H1 (cell line): ENCODE measurements around the gene TRAF5. TPM values are rescaled to one million over a fixed set of nuclear protein-coding genes. Genes with fewer than 3 reads are reported as not detected.

ENCODE experiments used
- CTCF ChIA-PET: fragments of 300-600 bp; sonication (Branson Sonifier 250); formaldehyde crosslinking; loops from one replicate; lab custom pipeline; 2021; ENCODE audit not compliant: partially characterized antibody; lab: Charles Lee
- POLR2A ChIA-PET: fragments of 300-600 bp; sonication (Branson Sonifier 250); formaldehyde crosslinking; loops from one replicate; lab custom pipeline; 2021; ENCODE audit warnings: inconsistent platforms; ENCODE audit not compliant: partially characterized antibody; lab: Charles Lee
- DNase-seq, 2 experiments: peaks; one replicate each; pipeline versions ENCODE4 v3.0.0 to v3.0.0-alpha.2; 2010 to 2022; ENCODE audit warnings: low spot score in 2 of 2, low read depth in 1 of 2, mixed read lengths in 1 of 2
- FAIRE-seq: peaks from 2 replicates; lab custom pipeline; 2011; peaks lifted over from hg19 to GRCh38; lab: Jason Lieb, UNC
- H2AFZ ChIP-seq: 2 replicates; pipeline ENCODE4 v1.8.1; 2012; ENCODE audit warnings: low read length, inconsistent platforms
- H2AK5ac ChIP-seq: 2 replicates; pipeline ENCODE4 v1.6.1; 2013; ENCODE audit warnings: low read depth, low read length
- H2BK120ac ChIP-seq: replicated peaks from 2 replicates; pipeline ENCODE3; 2013; ENCODE audit warnings: low read depth, low read length, inconsistent platforms
- H2BK12ac ChIP-seq: 2 replicates; pipeline ENCODE4 v1.6.1; 2013; ENCODE audit warnings: low read depth, low read length
- H2BK15ac ChIP-seq: 2 replicates; pipeline ENCODE4 v1.6.1; 2013; ENCODE audit warnings: low read length
- H2BK20ac ChIP-seq: 2 replicates; pipeline ENCODE4 v1.6.1; 2013; ENCODE audit warnings: low read length
- H2BK5ac ChIP-seq: 2 replicates; pipeline ENCODE4 v1.6.1; 2013; ENCODE audit warnings: low read depth, low read length
- H3K14ac ChIP-seq: 2 replicates; pipeline ENCODE4 v1.6.1; 2013; ENCODE audit warnings: inconsistent platforms; ENCODE audit not compliant: insufficient read length
- H3K18ac ChIP-seq: 2 replicates; pipeline ENCODE4 v1.6.1; 2013; ENCODE audit warnings: low read length; ENCODE audit errors: extremely low read depth
- H3K23ac ChIP-seq: 2 replicates; pipeline ENCODE4 v1.6.1; 2013; ENCODE audit warnings: inconsistent platforms; ENCODE audit not compliant: insufficient read length
- H3K23me2 ChIP-seq: 2 replicates; pipeline ENCODE4 v1.6.1; 2013; ENCODE audit warnings: low read depth, low read length
- H3K27ac ChIP-seq: 2 replicates; pipeline ENCODE4 v1.6.1; 2011; ENCODE audit warnings: low read depth, low read length, inconsistent platforms
- H3K27me3 ChIP-seq, 4 experiments: replicated peaks in 1 of 4; 1 replicate in 1 of 4; 2 replicates in 3 of 4; pipeline versions ENCODE4 v1.6.1 to v1.8.1; 2011 to 2013; ENCODE audit warnings: low read length in 3 of 4, mild to moderate bottlenecking in 3 of 4, inconsistent platforms in 2 of 4, mixed read lengths in 2 of 4, moderate library complexity in 1 of 4; ENCODE audit not compliant: control insufficient read depth in 3 of 4, insufficient read depth in 3 of 4; ENCODE audit errors: extremely low read depth in 1 of 4
- H3K36me3 ChIP-seq, 4 experiments: 2 replicates each; pipeline versions ENCODE4 v1.6.1 to v1.8.1; 2011 to 2013; ENCODE audit warnings: mild to moderate bottlenecking in 4 of 4, low read length in 3 of 4, moderate library complexity in 2 of 4, control low read depth in 1 of 4, inconsistent platforms in 1 of 4; ENCODE audit not compliant: insufficient read depth in 4 of 4, control insufficient read depth in 2 of 4
- H3K4ac ChIP-seq: replicated peaks from 2 replicates; pipeline ENCODE3; 2013; ENCODE audit warnings: low read length, low read depth, mixed read lengths, inconsistent platforms; ENCODE audit not compliant: insufficient read length
- H3K4me1 ChIP-seq, 4 experiments: replicated peaks in 1 of 4; 1 replicate in 1 of 4; 2 replicates in 3 of 4; pipeline versions ENCODE4 v1.6.1 to v1.8.1; 2011 to 2013; ENCODE audit warnings: low read length in 3 of 4, inconsistent platforms in 2 of 4, mixed read lengths in 1 of 4; ENCODE audit not compliant: insufficient read depth in 4 of 4, control insufficient read depth in 3 of 4
- H3K4me2 ChIP-seq, 2 experiments: 2 replicates each; pipeline versions ENCODE4 v1.6.1 to v1.8.1; 2011 to 2013; ENCODE audit warnings: low read depth in 2 of 2, low read length in 2 of 2, control low read depth in 1 of 2, inconsistent platforms in 1 of 2, mild to moderate bottlenecking in 1 of 2; ENCODE audit not compliant: insufficient read depth in 1 of 2
- H3K4me3 ChIP-seq, 4 experiments: fragments of 200-600, 300-600 bp in 1 of 4; sonication (generic), shearing (Covaris generic), sonication (Bioruptor Twin) in 1 of 4; 2 replicates each; pipeline versions ENCODE4 v1.5.1 to v1.8.1; 2011 to 2016; ENCODE audit warnings: low read length in 4 of 4, low read depth in 3 of 4, control low read depth in 2 of 4, inconsistent platforms in 2 of 4, mild to moderate bottlenecking in 2 of 4, mixed read lengths in 1 of 4, moderate library complexity in 1 of 4; ENCODE audit not compliant: insufficient read depth in 2 of 4; ENCODE audit errors: extremely low read depth in 1 of 4
- H3K56ac ChIP-seq: replicated peaks from 2 replicates; pipeline ENCODE3; 2013; ENCODE audit warnings: low read depth, mild to moderate bottlenecking, mixed read lengths, low read length, inconsistent platforms; ENCODE audit not compliant: insufficient read length
- H3K79me1 ChIP-seq: 2 replicates; pipeline ENCODE4 v1.6.1; 2013; ENCODE audit warnings: low read depth, low read length, control low read depth
- H3K79me2 ChIP-seq, 2 experiments: 2 replicates each; pipeline versions ENCODE4 v1.6.1 to v1.8.1; 2012 to 2013; ENCODE audit warnings: low read length in 2 of 2, mild to moderate bottlenecking in 2 of 2, inconsistent platforms in 1 of 2; ENCODE audit not compliant: insufficient read depth in 2 of 2, control insufficient read depth in 1 of 2
- H3K9ac ChIP-seq, 4 experiments: replicated peaks in 1 of 4; 1 replicate in 1 of 4; 2 replicates in 3 of 4; pipeline versions ENCODE4 v1.6.1 to v1.8.1; 2011 to 2013; ENCODE audit warnings: low read depth in 3 of 4, low read length in 3 of 4, control low read depth in 2 of 4, mild to moderate bottlenecking in 2 of 4, moderate library complexity in 2 of 4, inconsistent platforms in 1 of 4; ENCODE audit errors: extremely low read depth in 1 of 4
- H3K9me3 ChIP-seq, 2 experiments: 2 replicates each; pipeline versions ENCODE4 v1.6.1 to v1.8.1; 2012 to 2013; ENCODE audit warnings: mild to moderate bottlenecking in 2 of 2, moderate library complexity in 2 of 2, control low read depth in 1 of 2, inconsistent platforms in 1 of 2, low read depth in 1 of 2, low read length in 1 of 2, mixed read lengths in 1 of 2; ENCODE audit not compliant: insufficient read depth in 2 of 2
- H4K20me1 ChIP-seq, 2 experiments: replicated peaks in 1 of 2; 2 replicates each; pipeline versions ENCODE3 to v1.8.1; 2011 to 2013; ENCODE audit warnings: inconsistent platforms in 2 of 2, low read length in 2 of 2, mild to moderate bottlenecking in 1 of 2; ENCODE audit not compliant: insufficient read depth in 2 of 2, control insufficient read depth in 1 of 2
- H4K5ac ChIP-seq: 2 replicates; pipeline ENCODE4 v1.6.1; 2013; ENCODE audit warnings: low read length, low read depth, mixed read lengths, inconsistent platforms; ENCODE audit not compliant: insufficient read length
- H4K8ac ChIP-seq: 2 replicates; pipeline ENCODE4 v1.8.0; 2013; ENCODE audit warnings: mild to moderate bottlenecking, moderate library complexity, low read length, inconsistent platforms; ENCODE audit not compliant: insufficient read depth; ENCODE audit errors: extremely low read depth
- H4K91ac ChIP-seq: replicated peaks from 2 replicates; pipeline ENCODE3; 2013; ENCODE audit warnings: low read length, mixed read lengths, inconsistent platforms; ENCODE audit not compliant: insufficient read length
- WGBS, 2 experiments: shearing (Covaris generic) in 1 of 2; methylation state at CpG; one replicate each; pipeline versions ENCODE4 v1.1.6 to v1.1.7; 2013 to 2015; ENCODE audit warnings: low lambda C conversion rate in 2 of 2, mixed read lengths in 2 of 2, inconsistent platforms in 1 of 2, low coverage in 1 of 2, missing lambda C conversion rate in 1 of 2; ENCODE audit not compliant: insufficient replicate concordance in 2 of 2, insufficient coverage in 1 of 2, insufficient read length in 1 of 2; ENCODE audit errors: extremely low coverage in 1 of 2, missing lambda C conversion rate in 1 of 2; 5-methylcytosine and 5-hydroxymethylcytosine counted together
- polyA plus RNA-seq, 7 experiments: library from polyadenylated mRNA; depleted of rRNA in 3 of 7; stranded (reverse) in 5 of 7; unstranded in 2 of 7; fragments of >200 nt in 5 of 7; fragments of 200-250 nt in 2 of 7; gene quantifications; 1 replicate in 5 of 7; 2 replicates in 1 of 7; 4 replicates in 1 of 7; pipeline versions ENCODE4 v1.2.1 to v1.2.3, GENCODE V29; 2011 to 2013; ENCODE audit warnings: missing spikeins in 2 of 7, mixed read lengths in 2 of 7
- total RNA-seq: library from RNA; stranded (reverse); fragmentation: NEBNext Ultra II Directional; extraction: Animal tissue kit (Norgen Biotek cat#: 25700); gene quantifications from 2 replicates; pipeline ENCODE4 v1.2.1, GENCODE V29; 2021

The TRAF5 gene
- total and polyA plus RNA-seq, 2 of the 8 experiments (the other 6 are each of a cell fraction or from before 2014, with no cell fraction given): 13.0 to 17.1 TPM

DNA sequence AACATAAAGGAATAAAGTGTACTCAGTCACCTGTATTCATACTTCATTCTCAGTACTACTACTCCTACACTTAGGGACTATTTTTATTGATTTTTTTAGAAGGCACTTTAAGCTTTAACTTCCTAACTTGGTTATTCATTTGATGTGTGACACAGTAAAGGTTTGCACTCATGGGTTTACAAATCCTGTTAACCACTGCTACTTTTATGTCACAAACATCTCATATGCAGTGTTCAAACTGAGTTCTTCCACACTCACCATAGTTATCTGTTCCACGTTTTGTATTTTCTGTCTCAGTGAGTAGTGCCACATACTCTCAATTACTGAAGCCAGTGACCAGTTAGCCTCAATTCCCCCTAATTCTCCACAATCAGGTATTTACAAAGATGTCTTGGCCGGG is 34.2 kb upstream of the TRAF5 start:
- H2BK20ac ChIP-seq: no peak overlapping the region
- H3K18ac ChIP-seq: no peak overlapping the region
- H2BK12ac ChIP-seq: no peak overlapping the region
- no peaks in the 10 kb centered on the region for H3K79me2 ChIP-seq
- no peak overlapping the region for H3K14ac ChIP-seq
- no peak overlapping the region for H3K27ac ChIP-seq
- H2AK5ac ChIP-seq: no peak overlapping the region
- ChIA-PET CTCF (no interaction called here), POLR2A (interaction anchor here (2.1 kb wide), 1 partner anchor 14 kb away, joined by 4 read pairs; no protein-coding TSS in a partner anchor)
- peaks cover 14 to 78% (median 42%) of the 10 kb centered on the region in 4 experiments for H3K36me3 ChIP-seq
- 92% methylated on average over 2 of the region's 2 CpGs; no CpG with 5 or more reads in 1 of the 2 experiments for WGBS, 2 experiments
- H4K20me1 ChIP-seq: peaks cover 0 to 2% of the 10 kb centered on the region in 2 experiments
- H3K4me1 ChIP-seq: no peaks in the 10 kb centered on the region; a peak in 1 of 7 replicates
- H2BK120ac ChIP-seq: no peak overlapping the region
- H4K91ac ChIP-seq: no peak overlapping the region
- FAIRE-seq: no peak
- no peak overlapping the region for H3K4ac ChIP-seq
- H2AFZ ChIP-seq: no peak overlapping the region
- no peaks in the 10 kb centered on the region; the same call in 1 of the 2 replicates for H3K79me1 ChIP-seq
- H3K56ac ChIP-seq: no peak overlapping the region
- H3K4me2 ChIP-seq: no peak overlapping the region
- DNase-seq: no peak
- no peak overlapping the region for H3K23ac ChIP-seq
- no peak overlapping the region for H2BK5ac ChIP-seq
- no peak overlapping the region for H3K9ac ChIP-seq
- no peaks in the 10 kb centered on the region for H3K27me3 ChIP-seq
- no peak overlapping the region for H2BK15ac ChIP-seq
- H4K8ac ChIP-seq: no peak overlapping the region
- no peak overlapping the region for H3K4me3 ChIP-seq
- no peaks in the 10 kb centered on the region for H3K9me3 ChIP-seq
- H4K5ac ChIP-seq: no peak overlapping the region
- no peaks in the 10 kb centered on the region for H3K23me2 ChIP-seq
